ENCODE results near the gene ABHD17A. TPM values are rescaled to one million over a fixed set of nuclear protein-coding genes. Genes with fewer than 3 reads are reported as not detected.

ABHD17A gene
- total and polyA plus RNA-seq, 8 donors, result 25.7 to 177 (median 74.2) TPM

DNA sequence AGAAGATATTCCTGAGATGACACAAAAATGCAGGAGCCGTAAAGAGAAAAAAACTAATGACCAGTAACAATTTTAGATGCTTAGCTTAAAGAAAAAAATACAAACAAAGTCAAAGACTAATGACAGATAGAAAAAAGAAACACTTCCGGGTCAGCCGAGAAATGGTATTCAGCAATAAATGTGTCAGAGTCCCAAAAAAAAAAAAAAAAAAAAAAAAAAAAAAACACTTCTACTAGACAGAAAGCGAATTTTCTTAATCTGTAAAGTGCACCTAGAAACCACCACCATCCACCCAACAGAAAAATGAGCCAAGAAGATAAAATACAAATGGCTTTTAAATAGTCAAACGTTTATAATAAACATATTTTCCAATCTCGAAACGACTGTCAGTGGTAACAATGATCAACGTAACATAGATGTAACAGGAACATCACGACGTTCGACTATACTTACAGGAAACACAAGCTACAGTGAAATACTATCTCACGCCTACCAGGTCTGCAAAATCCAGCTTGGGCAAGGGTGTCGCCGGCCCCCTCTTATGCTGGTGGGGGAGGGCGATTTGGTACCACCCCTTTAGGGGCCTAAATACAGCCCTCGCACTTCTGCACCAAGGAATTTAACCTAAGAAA is 10.6 kb downstream of the ABHD17A start:
- WGBS, 5 donors, result 3 to 9% (median 8%) methylated on average over 15 to 16 of the region's 16 CpGs
- TF ChIP-seq POLR2AphosphoS5 (IDR thresholded peaks at IDR 0.05), result no peak
- no peak for TF ChIP-seq EP300 (IDR thresholded peaks at IDR 0.05)
- no peak for TF ChIP-seq POLR2A (IDR thresholded peaks at IDR 0.05)
- TF ChIP-seq, protein P1, sequence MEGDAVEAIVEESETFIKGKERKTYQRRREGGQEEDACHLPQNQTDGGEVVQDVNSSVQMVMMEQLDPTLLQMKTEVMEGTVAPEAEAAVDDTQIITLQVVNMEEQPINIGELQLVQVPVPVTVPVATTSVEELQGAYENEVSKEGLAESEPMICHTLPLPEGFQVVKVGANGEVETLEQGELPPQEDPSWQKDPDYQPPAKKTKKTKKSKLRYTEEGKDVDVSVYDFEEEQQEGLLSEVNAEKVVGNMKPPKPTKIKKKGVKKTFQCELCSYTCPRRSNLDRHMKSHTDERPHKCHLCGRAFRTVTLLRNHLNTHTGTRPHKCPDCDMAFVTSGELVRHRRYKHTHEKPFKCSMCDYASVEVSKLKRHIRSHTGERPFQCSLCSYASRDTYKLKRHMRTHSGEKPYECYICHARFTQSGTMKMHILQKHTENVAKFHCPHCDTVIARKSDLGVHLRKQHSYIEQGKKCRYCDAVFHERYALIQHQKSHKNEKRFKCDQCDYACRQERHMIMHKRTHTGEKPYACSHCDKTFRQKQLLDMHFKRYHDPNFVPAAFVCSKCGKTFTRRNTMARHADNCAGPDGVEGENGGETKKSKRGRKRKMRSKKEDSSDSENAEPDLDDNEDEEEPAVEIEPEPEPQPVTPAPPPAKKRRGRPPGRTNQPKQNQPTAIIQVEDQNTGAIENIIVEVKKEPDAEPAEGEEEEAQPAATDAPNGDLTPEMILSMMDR (IDR thresholded peaks at IDR 0.05), result no peak
- H3K27me3 ChIP-seq, result no peaks in the 10 kb centered on the region
- H3K9me3 ChIP-seq, result no peaks in the 10 kb centered on the region
- peaks cover 52 to 68% (median 65%) of the 10 kb centered on the region in 4 donors for H3K4me1 ChIP-seq
- peaks cover 0 to 32% (median 18%) of the 10 kb centered on the region in 4 donors for H3K36me3 ChIP-seq
- peak overlapping the region; percentile 82 to 97 (median 89) for H3K4me3 ChIP-seq
- H3K27ac ChIP-seq, result peak overlapping the region; percentile 45 to 97 (median 96)
- no peak for DNase-seq
- intact Hi-C loops (cut with DNase I; ENCODE audit: low total_unique reads), result no loop called here

- H3K27me3 ChIP-seq, result no peaks in the 10 kb centered on the region
- H3K27ac ChIP-seq, result peak overlapping the region; percentile 74 to 97 (median 96)
- TF ChIP-seq EP300 (IDR thresholded peaks at IDR 0.05), result no peak
- no peak for TF ChIP-seq POLR2AphosphoS5 (IDR thresholded peaks at IDR 0.05)
- no peak for TF ChIP-seq POLR2A (IDR thresholded peaks at IDR 0.05)
- TF ChIP-seq, protein P1 (IDR thresholded peaks at IDR 0.05), result no peak
- intact Hi-C loops (cut with DNase I; ENCODE audit: low total_unique reads), result no loop called here
- no peaks in the 10 kb centered on the region for H3K9me3 ChIP-seq
- H3K4me1 ChIP-seq, result peaks cover 52 to 74% (median 70%) of the 10 kb centered on the region in 4 donors
- WGBS, 5 donors, result 22 to 43% (median 29%) methylated on average over 25 to 29 of the region's 29 CpGs
- peak in 1 of 2 donors; percentile 77 for DNase-seq
- H3K36me3 ChIP-seq, result peaks cover 0 to 28% (median 16%) of the 10 kb centered on the region in 4 donors
- peak overlapping the region; percentile 21 to 97 (median 86) for H3K4me3 ChIP-seq
Observed at GRCh38 chr19:1873524-1874473, 11.5 kb downstream of the ABHD17A start.

DNA sequence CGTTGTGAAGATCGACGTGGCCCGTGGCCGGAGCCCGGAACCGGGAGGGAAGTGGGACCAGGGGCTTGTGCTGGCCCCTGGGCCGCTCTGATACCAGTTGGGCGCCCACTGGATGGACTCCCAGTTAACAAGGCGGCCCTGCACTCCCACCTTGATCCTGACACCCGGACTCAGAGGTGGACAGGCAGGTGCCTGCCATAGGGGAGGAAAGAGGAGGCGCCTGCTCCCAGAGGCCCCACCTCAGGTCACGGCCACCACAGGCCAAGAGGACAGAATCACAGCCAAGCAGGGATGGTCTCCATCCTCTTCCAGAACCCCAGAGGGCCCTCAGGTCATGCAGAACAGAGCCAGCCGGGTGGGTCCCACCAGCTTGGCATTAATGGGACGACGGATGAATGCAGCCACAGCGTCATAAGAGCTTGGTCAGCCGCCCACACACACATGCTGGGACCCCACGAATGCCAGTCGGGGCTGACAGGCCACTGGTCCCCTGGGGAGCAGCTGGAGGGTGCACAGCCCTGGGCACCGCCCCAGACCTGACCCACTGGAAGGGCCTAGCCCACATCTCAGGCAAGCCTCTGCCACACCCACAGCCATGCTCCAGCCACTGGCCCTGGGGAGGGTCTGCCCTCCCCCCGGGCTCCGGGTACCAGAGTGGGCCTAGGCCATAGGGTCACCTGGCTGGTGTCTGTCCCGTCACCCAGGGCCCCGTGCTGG is 12.3 kb downstream of the ABHD17A start:
- Histone ChIP-seq H3K36me3 (peaks cover 0 to 24% (median 13%) of the 10 kb centered on the region in 4 donors), H3K9me3 (no peaks in the 10 kb centered on the region), H3K4me3 (peak overlapping the region; percentile 21 to 97 (median 86)), H3K4me1 (peaks cover 52 to 75% (median 71%) of the 10 kb centered on the region in 4 donors), H3K27ac (peak overlapping the region; percentile 74 to 97 (median 96)), H3K27me3 (no peaks in the 10 kb centered on the region)
- intact Hi-C loops (cut with DNase I; ENCODE audit: low total_unique reads), result no loop called here
- WGBS, 5 donors, result 56 to 74% (median 58%) methylated on average over 24 to 25 of the region's 25 CpGs
- DNase-seq, result no peak
- TF ChIP-seq POLR2A (IDR thresholded peaks at IDR 0.05) (no peak), POLR2AphosphoS5 (IDR thresholded peaks at IDR 0.05) (no peak), EP300 (IDR thresholded peaks at IDR 0.05) (no peak)
- TF ChIP-seq, protein P1 (IDR thresholded peaks at IDR 0.05), result no peak

DNA sequence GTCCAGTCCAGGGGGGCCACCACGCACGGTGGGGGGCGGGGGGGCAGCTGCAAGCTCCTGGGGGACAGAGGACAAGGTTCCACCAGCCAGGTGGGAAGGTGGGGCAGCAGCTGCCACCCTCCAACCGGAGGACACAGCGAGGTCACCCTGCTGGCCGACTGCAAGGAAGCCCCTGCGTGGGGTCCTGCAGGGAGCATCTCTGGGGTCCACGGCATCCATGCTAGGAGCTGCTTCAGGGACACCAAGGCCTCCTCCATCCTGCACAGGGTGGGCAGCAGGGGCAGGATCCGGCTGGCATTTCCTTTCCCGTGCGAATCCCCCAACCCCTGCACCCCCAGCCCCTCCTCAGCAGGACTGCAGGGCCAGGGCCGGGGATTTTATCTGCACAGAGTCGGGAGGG is 13.7 kb downstream of the ABHD17A start:
- no peak for TF ChIP-seq POLR2A (IDR thresholded peaks at IDR 0.05)
- no peak for TF ChIP-seq POLR2AphosphoS5 (IDR thresholded peaks at IDR 0.05)
- TF ChIP-seq EP300 (IDR thresholded peaks at IDR 0.05), result no peak
- TF ChIP-seq, protein P1 (IDR thresholded peaks at IDR 0.05), result no peak
- intact Hi-C loops (cut with DNase I; ENCODE audit: low total_unique reads), result no loop called here
- Histone ChIP-seq H3K9me3 (no peaks in the 10 kb centered on the region), H3K4me3 (no peak overlapping the region), H3K4me1 (peaks cover 49 to 68% (median 67%) of the 10 kb centered on the region in 4 donors), H3K36me3 (peaks cover 0 to 24% (median 13%) of the 10 kb centered on the region in 4 donors), H3K27ac (peak overlapping the region in 4 of 5 donors; percentile 95 to 97 (median 96)), H3K27me3 (no peaks in the 10 kb centered on the region)
- 69 to 90% (median 72%) methylated on average over 7 to 13 of the region's 13 CpGs for WGBS, 5 donors
- no peak for DNase-seq
